Right lobe of liver (tissue), 6 donors: ENCODE measurements around the gene ZSCAN22. TPM values are rescaled to one million over a fixed set of nuclear protein-coding genes. Genes with fewer than 3 reads are reported as not detected.

Experiments used
- ATAC-seq, 4 donors: fragments of 200-7000 bp; cut with Tn5 transposase; one replicate each; pipeline ENCODE4 v1.9.1; 2020; ENCODE audit warnings: mild to moderate bottlenecking in 4 of 4, moderate library complexity in 4 of 4
- DNase-seq, 3 donors: peaks; one replicate each; pipeline ENCODE4 v3.0.0-alpha.2; 2020
- H3K27ac ChIP-seq, 3 donors: fragments of 200-600 bp; one replicate each; pipeline ENCODE4 v1.8.0; 2022
- H3K27me3 ChIP-seq, 2 donors: fragments of 200-600 bp; one replicate each; pipeline ENCODE4 v1.8.0; 2022
- H3K36me3 ChIP-seq, 4 donors: fragments of 200-600 bp; sonication (generic) in 1 of 4; one replicate each; pipeline versions ENCODE4 v1.5.1 to v1.8.0; 2017 to 2022; ENCODE audit warnings: control low read depth in 1 of 4
- H3K4me1 ChIP-seq, 4 donors: fragments of 200-600 bp; sonication (generic) in 1 of 4; one replicate each; pipeline versions ENCODE4 v1.5.1 to v1.8.0; 2017 to 2022; ENCODE audit warnings: control low read depth in 1 of 4
- H3K4me3 ChIP-seq, 3 donors: fragments of 200-600 bp; one replicate each; pipeline ENCODE4 v1.8.0; 2022
- H3K9me3 ChIP-seq, 4 donors: fragments of 200-600 bp; sonication (generic) in 1 of 4; one replicate each; pipeline versions ENCODE4 v1.5.1 to v1.8.0; 2017 to 2022; ENCODE audit warnings: control low read depth in 1 of 4
- CTCF ChIP-seq, 4 donors: fragments of 200-600 bp in 3 of 4; fragments of 450-650 bp in 1 of 4; IDR thresholded peaks; one replicate each; pipeline versions ENCODE4 v1.5.1 to v1.8.0; 2016 to 2022; ENCODE audit warnings: antibody characterized with exemption in 4 of 4, mild to moderate bottlenecking in 2 of 4
- POLR2A ChIP-seq: fragments of 450-650 bp; IDR thresholded peaks from one replicate; pipeline ENCODE4 v1.6.1; 2017; ENCODE audit warnings: antibody characterized with exemption, mild to moderate bottlenecking
- WGBS: methylation state at CpG from one replicate; pipeline ENCODE4 v1.1.6; 2018; ENCODE audit warnings: low coverage, low lambda C conversion rate; ENCODE audit not compliant: insufficient coverage; ENCODE audit errors: missing lambda C conversion rate; 5-methylcytosine and 5-hydroxymethylcytosine counted together
- intact Hi-C, 2 donors: fragments of 100-400 bp; cut with DNase I; formaldehyde crosslinking; loops; one replicate each; pipeline versions ENCODE4 v1.11.2 to v1.14.1; 2022
- total RNA-seq, 6 experiments: library from RNA; depleted of rRNA in 2 of 6; stranded (reverse); fragments of >200 nt in 2 of 6; fragmentation: NEBNext Ultra II Directional in 3 of 6; extraction: Animal tissue kit (Norgen Biotek cat#: 25700) in 3 of 6; gene quantifications; one replicate each; pipeline versions ENCODE4 v1.1.0 to v1.2.4, GENCODE V29; 2016 to 2023
- donor health status: DM: no; HTN: yes; CAD: no.
- donor health status: DM: no; HTN: no; CAD: no.
- donor health status: DM: no; HTN: no; CAD: no.
- donor health status: DM: no; HTN: yes; CAD: no.
- donor health status: DM: no; HTN: yes; CAD: no.

The ZSCAN22 gene
- total RNA-seq, 6 experiments from 2014 or later, result 1.7 to 2.9 (median 2.1) TPM

- Histone ChIP-seq H3K27ac (peak overlapping the region; percentile 61 to 91 (median 71)), H3K9me3 (no peaks in the 10 kb centered on the region), H3K27me3 (no peaks in the 10 kb centered on the region), H3K4me1 (peaks cover 0 to 6% (median 0%) of the 10 kb centered on the region in 4 donors), H3K4me3 (peak overlapping the region; percentile 68 to 95 (median 86)), H3K36me3 (no peaks in the 10 kb centered on the region)
- intact Hi-C loops, result no loop called here
- DNase-seq (peak; percentile 76 to 81 (median 77)), ATAC-seq (peak; percentile 49 to 66 (median 58))
- 13% methylated on average over 11 of the region's 60 CpGs for WGBS
- no peak for TF ChIP-seq POLR2A
- TF ChIP-seq CTCF (IDR thresholded peaks at IDR 0.05), result no peak
These were observed 47.5 kb upstream of the ZSCAN22 start for GRCh38 chr19:58279042-58279924.

- no peak for ATAC-seq
- TF ChIP-seq POLR2A (no peak), CTCF (IDR thresholded peaks at IDR 0.05) (no peak)
- no peak for DNase-seq
- Histone ChIP-seq H3K27me3 (no peaks in the 10 kb centered on the region), H3K4me3 (no peak overlapping the region), H3K36me3 (peaks cover 0 to 2% (median 0%) of the 10 kb centered on the region in 4 donors), H3K27ac (no peak overlapping the region), H3K9me3 (no peaks in the 10 kb centered on the region), H3K4me1 (peaks cover 0 to 6% (median 0%) of the 10 kb centered on the region in 4 donors)
- intact Hi-C loops, result no loop called here
- WGBS, result 85% methylated on average over 4 of the region's 4 CpGs
These were observed 46.9 kb upstream of the ZSCAN22 start for GRCh38 chr19:58279925-58280316.

- Histone ChIP-seq H3K4me3 (no peak overlapping the region), H3K4me1 (peaks cover 0 to 3% (median 0%) of the 10 kb centered on the region in 4 donors), H3K9me3 (no peaks in the 10 kb centered on the region), H3K27ac (no peak overlapping the region), H3K27me3 (no peaks in the 10 kb centered on the region), H3K36me3 (peaks cover 0 to 27% (median 10%) of the 10 kb centered on the region in 4 donors)
- TF ChIP-seq CTCF (IDR thresholded peaks at IDR 0.05) (no peak), POLR2A (no peak)
- DNase-seq (no peak), ATAC-seq (no peak)
- WGBS, result 95% methylated on average over 7 of the region's 7 CpGs
- intact Hi-C loops, result no loop called here
These were observed 42.6 kb upstream of the ZSCAN22 start for GRCh38 chr19:58284199-58284598.

GRCh38 chr19:58291943-58292342, 34.9 kb upstream of the ZSCAN22 start:
- ATAC-seq, result no peak
- no peaks in the 10 kb centered on the region for H3K27me3 ChIP-seq
- intact Hi-C loops, result no loop called here
- TF ChIP-seq CTCF (IDR thresholded peaks at IDR 0.05), result no peak
- TF ChIP-seq POLR2A, result no peak
- peaks cover 0 to 3% (median 0%) of the 10 kb centered on the region in 4 donors for H3K9me3 ChIP-seq
- H3K4me3 ChIP-seq, result no peak overlapping the region
- no peak for DNase-seq
- H3K27ac ChIP-seq, result no peak overlapping the region
- H3K36me3 ChIP-seq, result peaks cover 0 to 39% (median 14%) of the 10 kb centered on the region in 4 donors
- H3K4me1 ChIP-seq, result no peaks in the 10 kb centered on the region
- WGBS, result 93% methylated on average over 6 of the region's 7 CpGs
